Left hindlimb (tissue), 1 donor: ENCODE measurements around the gene ANGEL2.
"Not testable (repeated sequence)": the region's sequence is repeated elsewhere in the genome, so short reads cannot be mapped to it uniquely, and the experiment has no call there.

Source experiments
- DNase-seq: peaks from one replicate; pipeline ENCODE4 v3.0.0-alpha.2; 2018

Gene ANGEL2

GRCh38 chr1:213015099-213016050 lies at the start of gene ANGEL2:
Gene ANGEL2, minus strand, starts transcription at chr1:213015867. Its CDS starts 196 bp downstream, at chr1:213015671.
- peak; percentile 97 for DNase-seq

DNA sequence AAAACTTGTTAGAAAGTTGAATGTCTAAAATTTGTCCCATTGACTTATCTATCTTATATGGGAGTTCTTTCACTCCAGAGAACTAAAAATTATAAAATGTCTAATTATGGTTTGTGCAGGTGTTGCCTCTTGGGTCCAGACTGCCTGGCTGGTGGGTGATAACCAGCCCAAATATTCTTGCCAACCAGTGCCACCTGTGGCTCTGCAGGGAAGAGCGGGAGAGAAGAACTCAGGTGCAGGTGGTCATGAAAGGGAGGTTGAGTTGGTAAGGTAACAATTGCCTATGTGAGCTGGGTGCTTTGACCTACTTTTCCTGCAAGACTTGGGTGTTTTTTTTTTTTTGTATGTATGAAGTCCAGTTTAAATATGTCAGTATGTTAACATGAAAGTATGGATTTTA lies 45.6 kb upstream of the ANGEL2 start:
- DNase-seq, result no peak

- DNase-seq, result no peak
Observed at GRCh38 chr1:213060836-213061235, 45.2 kb upstream of the ANGEL2 start.

- no peak for DNase-seq
Observed at GRCh38 chr1:213057264-213058059, 41.8 kb upstream of the ANGEL2 start.

DNA sequence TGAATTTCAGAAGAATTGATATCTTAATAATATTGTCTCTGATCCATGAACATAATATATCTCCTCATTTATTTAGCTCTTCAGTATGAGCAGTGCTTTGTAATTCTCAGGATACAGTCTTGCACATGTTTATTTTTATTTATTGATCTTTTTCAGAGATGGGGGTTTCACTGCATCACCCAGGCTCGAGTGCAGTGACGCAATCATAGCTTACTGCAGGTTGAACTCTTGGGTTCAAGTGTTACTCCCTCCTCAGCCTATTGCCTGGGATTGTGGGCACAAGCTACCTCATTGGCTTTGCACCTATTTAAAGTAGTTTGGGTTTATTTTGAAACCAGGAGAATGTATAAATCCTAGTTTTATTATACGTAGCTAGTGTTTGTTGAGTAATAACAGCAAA lies 40.1 kb upstream of the ANGEL2 start:
- no peak for DNase-seq

GRCh38 chr1:213054733-213055591 lies 39.3 kb upstream of the ANGEL2 start:
- DNase-seq, result no peak

- no peak for DNase-seq
Observed at GRCh38 chr1:213054142-213054541, 38.5 kb upstream of the ANGEL2 start.

DNA sequence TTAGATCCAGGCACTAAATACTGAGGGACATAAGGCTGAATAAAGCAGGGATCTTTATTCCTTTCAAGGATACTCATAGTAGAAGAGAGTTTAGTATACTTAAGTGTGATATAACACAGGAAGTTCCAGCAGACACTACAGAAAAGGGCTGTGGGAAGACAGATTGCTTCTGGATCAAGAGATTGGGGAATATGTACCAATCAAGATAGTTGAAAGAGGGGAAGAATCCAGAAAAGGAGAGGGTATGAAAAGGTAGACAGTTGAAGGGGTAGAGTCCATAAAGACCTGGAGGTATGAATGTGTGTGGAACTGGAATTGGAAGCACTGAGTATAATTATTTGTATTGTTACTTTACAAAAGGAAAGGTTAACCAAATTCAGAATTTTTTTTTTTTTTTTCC lies 37.8 kb upstream of the ANGEL2 start:
- DNase-seq, result no peak

GRCh38 chr1:213051881-213052202 lies 36.2 kb upstream of the ANGEL2 start:
- no peak for DNase-seq

- DNase-seq, result peak; percentile 85
Observed at GRCh38 chr1:213051127-213051880, 35.6 kb upstream of the ANGEL2 start, which contains the start of gene RPS6KC1. Gene RPS6KC1, plus strand, starts transcription at chr1:213051241. Its CDS starts 164 bp downstream, at chr1:213051405.

DNA sequence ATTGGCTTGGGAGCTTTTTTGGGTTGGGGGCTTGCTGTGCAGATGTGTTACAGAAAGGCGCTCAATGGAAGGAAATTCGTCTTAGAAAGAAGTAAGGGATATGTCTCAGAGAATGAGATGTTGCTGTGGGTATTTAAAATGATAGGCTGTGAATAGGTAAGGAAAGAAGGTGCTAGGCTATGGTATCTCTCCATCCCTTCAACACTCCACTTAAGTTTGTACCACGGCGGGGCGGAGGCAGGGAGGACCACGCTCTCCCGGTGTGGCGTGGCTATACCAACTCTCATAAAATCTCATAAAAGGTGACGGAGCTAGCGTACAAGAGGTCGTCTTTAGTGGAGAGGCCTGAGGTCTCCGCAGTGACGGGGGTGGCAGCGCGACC lies 35.1 kb upstream of the ANGEL2 start:
- DNase-seq, result no peak

DNA sequence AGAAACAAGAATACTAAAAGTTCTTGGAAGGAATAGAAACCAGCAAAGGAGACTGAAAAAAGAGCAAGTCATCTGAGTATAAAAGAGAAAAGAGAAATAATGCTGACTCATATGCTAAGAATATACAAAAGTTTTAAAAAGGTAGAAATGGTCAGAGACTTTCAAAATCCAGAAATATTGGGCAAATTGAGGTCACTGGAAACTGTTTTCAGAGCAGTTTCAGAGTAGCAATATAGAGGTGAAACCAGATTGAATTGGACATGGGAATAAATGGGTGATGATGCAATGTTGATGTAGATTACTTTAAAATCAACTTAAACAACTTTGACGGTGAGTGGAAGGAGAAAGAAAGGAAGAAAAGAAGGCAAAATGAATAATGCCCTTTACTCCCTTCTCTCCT lies 33.6 kb upstream of the ANGEL2 start:
- no peak for DNase-seq

GRCh38 chr1:213045321-213046226 lies 29.9 kb upstream of the ANGEL2 start:
- not testable (repeated sequence) for DNase-seq

DNA sequence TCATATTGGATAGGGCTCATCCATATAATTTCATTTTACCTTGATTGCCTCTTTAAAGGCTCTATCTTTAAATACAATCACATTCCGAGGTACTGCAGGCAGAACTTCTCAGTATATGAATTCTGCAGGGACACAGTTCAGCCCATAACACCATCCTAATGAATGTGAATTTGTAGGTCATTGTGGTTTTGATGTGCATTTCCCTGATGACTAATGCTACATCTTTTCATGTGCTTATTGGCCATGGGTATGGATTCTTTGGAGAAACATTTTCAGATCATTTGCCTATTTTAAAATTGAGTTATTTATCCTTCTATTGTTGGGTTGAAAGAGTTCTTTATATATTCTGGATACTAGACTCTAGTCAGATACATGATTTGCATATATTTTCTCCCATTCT lies 25.8 kb upstream of the ANGEL2 start:
- no peak for DNase-seq

DNA sequence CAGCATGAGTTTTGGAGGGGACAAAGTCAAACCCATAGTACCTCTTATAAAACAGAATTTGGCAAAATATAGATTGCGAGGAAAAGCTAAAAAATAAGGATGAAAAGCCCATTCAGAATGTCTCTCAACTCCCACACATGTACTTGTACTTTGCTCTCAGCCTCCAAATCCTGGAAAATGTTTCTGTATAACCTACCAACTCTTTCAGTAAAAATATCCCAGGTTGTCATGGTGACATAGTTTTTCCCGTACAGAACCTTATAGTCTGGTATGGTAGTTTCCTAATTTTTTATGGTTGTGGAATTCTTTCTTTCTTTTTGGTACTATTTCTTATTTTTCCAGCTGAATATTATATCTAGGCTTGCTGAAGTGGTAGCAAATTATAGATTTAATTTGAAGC lies 19.9 kb upstream of the ANGEL2 start:
- no peak for DNase-seq

DNA sequence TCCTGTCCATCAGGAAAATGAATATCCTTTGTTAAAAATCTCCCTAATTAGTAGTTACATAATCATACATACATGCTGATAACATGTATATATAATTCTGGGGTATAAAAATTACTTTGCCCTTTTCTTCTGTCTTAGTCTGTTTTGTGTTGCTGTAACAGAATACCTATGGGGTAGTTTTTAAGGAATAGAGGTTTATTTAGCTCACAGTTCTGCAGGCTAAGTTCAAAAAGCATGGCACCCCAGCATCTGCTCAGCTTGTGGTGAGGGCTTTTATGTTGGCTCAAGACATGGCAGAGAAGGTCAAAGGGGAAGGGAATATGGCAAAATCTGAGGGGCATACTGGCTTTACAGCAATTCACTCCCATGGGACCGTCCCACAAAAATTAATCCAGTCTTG lies 19.0 kb upstream of the ANGEL2 start:
- DNase-seq, result no peak

DNA sequence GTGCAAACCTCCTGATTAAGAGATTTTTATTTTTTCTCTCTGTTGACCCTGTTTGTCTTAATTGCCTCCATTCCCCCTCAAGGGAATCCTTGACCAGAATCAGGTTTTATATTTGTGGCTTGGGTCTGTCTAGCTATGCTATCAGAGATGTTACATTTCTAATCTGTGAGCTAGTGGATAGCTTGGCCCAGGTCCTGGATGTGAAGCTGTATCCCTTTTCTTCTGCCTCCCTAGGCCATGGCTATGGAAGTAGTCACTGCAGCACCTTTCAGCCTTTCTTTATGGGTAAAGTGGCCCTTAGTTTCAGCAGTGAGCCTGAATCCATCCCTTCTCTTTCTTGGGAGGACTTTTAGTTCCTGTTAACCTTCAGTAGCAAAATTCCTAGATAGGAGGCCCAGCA lies 17.0 kb upstream of the ANGEL2 start:
- DNase-seq, result no peak

- not testable (repeated sequence) for DNase-seq
Observed at GRCh38 chr1:213027024-213027423, 11.4 kb upstream of the ANGEL2 start.

DNA sequence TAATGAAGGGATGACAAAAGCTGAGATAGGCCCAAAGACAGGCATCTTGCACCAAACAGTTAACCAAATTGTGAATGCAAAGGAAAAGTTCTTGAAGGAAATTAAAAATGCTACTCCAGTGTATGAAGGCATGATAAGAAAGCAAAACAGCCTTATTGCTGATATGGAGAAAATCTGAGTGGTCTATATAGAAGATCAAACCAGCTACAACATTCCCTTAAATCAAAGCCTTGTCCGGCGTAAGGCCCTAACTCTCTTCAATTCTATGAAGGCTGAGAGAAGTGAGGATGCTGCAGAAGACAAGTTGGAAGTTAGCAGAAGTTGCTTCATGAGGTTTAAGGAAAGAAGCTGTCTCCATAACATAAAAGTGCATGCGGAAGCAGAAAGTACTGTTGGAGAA lies 4.3 kb upstream of the ANGEL2 start:
- no peak for DNase-seq

- DNase-seq, result no peak
Observed at GRCh38 chr1:213019450-213019849, 3.8 kb upstream of the ANGEL2 start.
